GM08714 (cell line): ENCODE data around the gene DHRS4L2.
A peak's percentile ranks its signal among the peaks of the same experiment; 100 is the strongest.
"Not testable (repeated sequence)": the region's sequence is repeated elsewhere in the genome, so short reads cannot be mapped to it uniquely, and the experiment has no call there.

Source experiments
- H3K4me3 ChIP-seq: fragments of 200-500 bp; sonication (Bioruptor generic); 2 replicates; pipeline ENCODE4 v1.5.1; 2014; ENCODE audit warnings: mild to moderate bottlenecking, low read length, inconsistent platforms
- ZNF274 ChIP-seq: IDR thresholded peaks from 2 replicates; pipeline ENCODE4 v1.6.1; 2012; ENCODE audit warnings: mild to moderate bottlenecking, low read depth, low read length

Gene DHRS4L2

GRCh38 chr14:23969481-23970282 lies 19.0 kb upstream of the DHRS4L2 start:
- H3K4me3 ChIP-seq: not testable (repeated sequence)

GRCh38 chr14:23970283-23970659 lies 18.5 kb upstream of the DHRS4L2 start:
- H3K4me3 ChIP-seq: not testable (repeated sequence)

GRCh38 chr14:23973178-23973577 lies 15.6 kb upstream of the DHRS4L2 start:
- H3K4me3 ChIP-seq: not testable (repeated sequence)

GRCh38 chr14:23974041-23974440 lies 14.7 kb upstream of the DHRS4L2 start:
- not testable (repeated sequence) for H3K4me3 ChIP-seq

GRCh38 chr14:23977208-23977607 lies 11.5 kb upstream of the DHRS4L2 start:
- H3K4me3 ChIP-seq: not testable (repeated sequence)

GRCh38 chr14:23981951-23982813 lies 6.5 kb upstream of the DHRS4L2 start:
- H3K4me3 ChIP-seq: not testable (repeated sequence)

- no peak overlapping the region for H3K4me3 ChIP-seq
- no peak for TF ChIP-seq ZNF274
Measured at GRCh38 chr14:23984891-23985602, 3.7 kb upstream of the DHRS4L2 start.

- H3K4me3 ChIP-seq: peak overlapping the region; percentile 65; the same call in 1 of the 2 replicates
Measured at GRCh38 chr14:23988223-23988606, 514 bp upstream of the DHRS4L2 start.

- H3K4me3 ChIP-seq: peak overlapping the region; percentile 65; the same call in 1 of the 2 replicates
Measured at GRCh38 chr14:23989734-23990445, 1.2 kb downstream of the DHRS4L2 start.

- H3K4me3 ChIP-seq: not testable (repeated sequence)
Measured at GRCh38 chr14:23990961-23991360, 2.2 kb downstream of the DHRS4L2 start.

- not testable (repeated sequence) for H3K4me3 ChIP-seq
Measured at GRCh38 chr14:23993042-23993441, 4.3 kb downstream of the DHRS4L2 start.

GRCh38 chr14:23996009-23996408 lies 7.3 kb downstream of the DHRS4L2 start:
- H3K4me3 ChIP-seq: not testable (repeated sequence)

- not testable (repeated sequence) for H3K4me3 ChIP-seq
Measured at GRCh38 chr14:23996825-23997224, 8.1 kb downstream of the DHRS4L2 start.

GRCh38 chr14:23999640-24000039 lies 10.9 kb downstream of the DHRS4L2 start:
- not testable (repeated sequence) for H3K4me3 ChIP-seq

GRCh38 chr14:24001078-24001477 lies 12.3 kb downstream of the DHRS4L2 start:
- not testable (repeated sequence) for H3K4me3 ChIP-seq

- not testable (repeated sequence) for H3K4me3 ChIP-seq
Measured at GRCh38 chr14:24001679-24002078, 12.9 kb downstream of the DHRS4L2 start.

GRCh38 chr14:24006471-24006816 lies 17.7 kb downstream of the DHRS4L2 start:
- peak overlapping the region; percentile 41; the same call in 1 of the 2 replicates for H3K4me3 ChIP-seq

- peak overlapping the region; percentile 41; the same call in 1 of the 2 replicates for H3K4me3 ChIP-seq
Measured at GRCh38 chr14:24006817-24007652, 18.3 kb downstream of the DHRS4L2 start.
